Left lung (tissue), 8 donors: ENCODE results near the gene FKBP15. TPM values are rescaled to one million over a fixed set of nuclear protein-coding genes. Genes with fewer than 3 reads are reported as not detected.

Experiments used
- polyA plus RNA-seq, 6 donors: library from polyadenylated mRNA; unstranded; fragments of 120-200 nt; gene quantifications; one replicate each; pipeline ENCODE4 v1.2.1, GENCODE V29; 2013; ENCODE audit not compliant: insufficient read length in 6 of 6
- total RNA-seq, 2 donors: library from RNA; stranded (reverse); fragmentation: NEBNext Ultra II Directional; extraction: Animal tissue kit (Norgen Biotek cat#: 25700); gene quantifications; one replicate each; pipeline ENCODE4 v1.2.1, GENCODE V29; 2021
- donor health status: DM: no; HTN: yes; CAD: no.
- donor health status: DM: no; HTN: no; CAD: no.

FKBP15 gene
- total and polyA plus RNA-seq, 8 donors: 30.4 to 55.3 (median 33.2) TPM

Other genes starting within 250 kb of the FKBP15 start
- 1 to 10 TPM; 1.0 to 3.4 TPM for gene ZNF883, start 209.1 kb downstream of the FKBP15 start, total RNA-seq
- gene ZNF883, start 209.1 kb downstream of the FKBP15 start, polyA plus RNA-seq: 1 to 10 TPM; 6.2 to 8.8 (median 7.7) TPM
- gene ZFP37, start 164.6 kb downstream of the FKBP15 start, total RNA-seq: 1 to 10 TPM; 1.8 to 2.2 TPM
- 10 to 100 TPM; 11.8 to 15.2 (median 13.5) TPM for gene ZFP37, start 164.6 kb downstream of the FKBP15 start, polyA plus RNA-seq
- gene SLC31A2, start 70.3 kb downstream of the FKBP15 start, total RNA-seq: 10 to 100 TPM; 22.0 to 39.3 TPM
- 1 to 10 TPM; 2.4 to 3.4 (median 2.7) TPM for gene SLC31A2, start 70.3 kb downstream of the FKBP15 start, polyA plus RNA-seq
- gene SLC31A1, start 267 bp upstream of the FKBP15 start, total RNA-seq: 10 to 100 TPM; 34.7 to 45.0 TPM
- 10 to 100 TPM; 14.8 to 18.2 (median 16.7) TPM for gene SLC31A1, start 267 bp upstream of the FKBP15 start, polyA plus RNA-seq
- 10 to 100 TPM; 27.8 to 32.7 TPM for gene CDC26, start 54.3 kb upstream of the FKBP15 start, total RNA-seq
- gene CDC26, start 54.3 kb upstream of the FKBP15 start, polyA plus RNA-seq: 10 to 100 TPM; 29.6 to 37.2 (median 33.0) TPM
- gene PRPF4, start 54.4 kb upstream of the FKBP15 start, total RNA-seq: 10 to 100 TPM; 16.6 to 22.4 TPM
- 10 to 100 TPM; 29.3 to 34.0 (median 30.4) TPM for gene PRPF4, start 54.4 kb upstream of the FKBP15 start, polyA plus RNA-seq
- not detected for gene RNF183, start 82.1 kb upstream of the FKBP15 start, total RNA-seq
- under 1 TPM; 0.30 to 0.73 (median 0.49) TPM for gene RNF183, start 82.1 kb upstream of the FKBP15 start, polyA plus RNA-seq
- gene WDR31, start 119.0 kb upstream of the FKBP15 start, total RNA-seq: 1 to 10 TPM; 3.5 to 4.4 TPM
- 1 to 10 TPM; 5.7 to 8.0 (median 6.5) TPM for gene WDR31, start 119.0 kb upstream of the FKBP15 start, polyA plus RNA-seq
- gene BSPRY, start 128.3 kb upstream of the FKBP15 start, total RNA-seq: 10 to 100 TPM; 11.2 to 17.9 TPM
- gene BSPRY, start 128.3 kb upstream of the FKBP15 start, polyA plus RNA-seq: 1 to 10 TPM; 7.5 to 9.3 (median 7.9) TPM
- 10 to 100 TPM; 16.6 to 19.9 TPM for gene HDHD3, start 155.7 kb upstream of the FKBP15 start, total RNA-seq
- gene HDHD3, start 155.7 kb upstream of the FKBP15 start, polyA plus RNA-seq: 10 to 100 TPM; 12.3 to 15.5 (median 14.7) TPM
- 10 to 100 TPM; 36.8 to 48.7 TPM for gene ALAD, start 180.0 kb upstream of the FKBP15 start, total RNA-seq
- 10 to 100 TPM; 39.9 to 50.7 (median 44.7) TPM for gene ALAD, start 180.0 kb upstream of the FKBP15 start, polyA plus RNA-seq
- 10 to 100 TPM; 24.1 to 43.3 TPM for gene POLE3, start 189.4 kb upstream of the FKBP15 start, total RNA-seq
- 10 to 100 TPM; 58.7 to 69.0 (median 66.4) TPM for gene POLE3, start 189.4 kb upstream of the FKBP15 start, polyA plus RNA-seq
- under 1 TPM; 0.47 to 0.73 TPM for gene C9orf43, start 189.5 kb upstream of the FKBP15 start, total RNA-seq
- 1 to 10 TPM in 2 of 6 donors, under 1 TPM in 4; 0.53 to 1.2 (median 0.87) TPM for gene C9orf43, start 189.5 kb upstream of the FKBP15 start, polyA plus RNA-seq
- 10 to 100 TPM; 77.8 to 96.9 TPM for gene RGS3, start 242.4 kb upstream of the FKBP15 start, total RNA-seq
- gene RGS3, start 242.4 kb upstream of the FKBP15 start, polyA plus RNA-seq: 10 to 100 TPM; 69.6 to 92.4 (median 74.5) TPM